T-helper 17 cell (primary cell): ENCODE measurements around the gene SEMA3C. TPM values are rescaled to one million over a fixed set of nuclear protein-coding genes. Genes with fewer than 3 reads are reported as not detected.

Source experiments
- ATAC-seq: fragments of 150-1000 bp; cut with Tn5 transposase; 2 replicates; pipeline ENCODE4 v1.10.0; 2021; ENCODE audit warnings: mild to moderate bottlenecking, moderate library complexity
- DNase-seq, 3 donors: peaks; one replicate each; pipeline versions ENCODE4 v3.0.0 to v3.0.0-alpha.2; 2020 to 2021
- H3K9me3 ChIP-seq: one replicate; pipeline ENCODE4 v1.7.0; 2013; ENCODE audit warnings: low read length, mild to moderate bottlenecking; ENCODE audit not compliant: control insufficient read depth, poor library complexity, severe bottlenecking
- H3K27ac Mint-ChIP-seq: one replicate; pipeline ENCODE4 v1.8.0; 2022; ENCODE audit warnings: mild to moderate bottlenecking, moderate library complexity, mixed read lengths
- H3K27me3 Mint-ChIP-seq: one replicate; pipeline ENCODE4 v1.8.0; 2022; ENCODE audit warnings: mixed read lengths
- H3K36me3 Mint-ChIP-seq: one replicate; pipeline ENCODE4 v1.8.0; 2022; ENCODE audit warnings: low read depth, mixed read lengths
- H3K4me1 Mint-ChIP-seq: one replicate; pipeline ENCODE4 v1.8.0; 2022; ENCODE audit warnings: mild to moderate bottlenecking, mixed read lengths
- H3K4me3 Mint-ChIP-seq: one replicate; pipeline ENCODE4 v1.8.0; 2022; ENCODE audit warnings: mild to moderate bottlenecking, moderate library complexity, mixed read lengths
- total RNA-seq, 4 donors: library from RNA in 2 of 4; stranded (reverse) in 2 of 4; gene quantifications; one replicate each; pipeline ENCODE4 v1.2.3 and lab custom pipeline; 2022 to 2026

The SEMA3C gene
- total RNA-seq, 2 donors from 2014 or later, result 0.26 to 0.62 TPM

GRCh38 chr7:80830584-80831285, 88.1 kb downstream of the SEMA3C start:
- no peaks in the 10 kb centered on the region for H3K27me3 Mint-ChIP-seq
- H3K27ac Mint-ChIP-seq, result no peak overlapping the region
- no peaks in the 10 kb centered on the region for H3K9me3 ChIP-seq
- no peak for DNase-seq
- H3K4me1 Mint-ChIP-seq, result no peaks in the 10 kb centered on the region
- no peak overlapping the region for H3K4me3 Mint-ChIP-seq
- ATAC-seq, result no peak
- H3K36me3 Mint-ChIP-seq, result no peaks in the 10 kb centered on the region

- Mint-ChIP-seq H3K27me3 (no peaks in the 10 kb centered on the region), H3K36me3 (no peaks in the 10 kb centered on the region)
- no peak for ATAC-seq
Measured at GRCh38 chr7:80830010-80830409, 88.8 kb downstream of the SEMA3C start.

GRCh38 chr7:80829527-80829926, 89.3 kb downstream of the SEMA3C start:
- Mint-ChIP-seq H3K4me3 (no peak overlapping the region), H3K4me1 (no peaks in the 10 kb centered on the region), H3K27me3 (no peaks in the 10 kb centered on the region), H3K27ac (no peak overlapping the region), H3K36me3 (no peaks in the 10 kb centered on the region)
- DNase-seq, result no peak
- ATAC-seq, result no peak
- no peaks in the 10 kb centered on the region for H3K9me3 ChIP-seq

More at GRCh38 chr7:80830010-80830409, 88.8 kb downstream of the SEMA3C start:
- Mint-ChIP-seq H3K4me3 (no peak overlapping the region), H3K4me1 (no peaks in the 10 kb centered on the region), H3K27ac (no peak overlapping the region)
- no peak for DNase-seq
- no peaks in the 10 kb centered on the region for H3K9me3 ChIP-seq

GRCh38 chr7:80827239-80827633, 91.6 kb downstream of the SEMA3C start:
- H3K4me3 Mint-ChIP-seq, result no peak overlapping the region
- DNase-seq, result no peak
- no peaks in the 10 kb centered on the region for H3K4me1 Mint-ChIP-seq
- ATAC-seq, result no peak
- H3K27ac Mint-ChIP-seq, result no peak overlapping the region
- no peaks in the 10 kb centered on the region for H3K27me3 Mint-ChIP-seq
- no peaks in the 10 kb centered on the region for H3K9me3 ChIP-seq
- no peaks in the 10 kb centered on the region for H3K36me3 Mint-ChIP-seq

- Mint-ChIP-seq H3K27ac (no peak overlapping the region), H3K36me3 (no peaks in the 10 kb centered on the region), H3K27me3 (no peaks in the 10 kb centered on the region), H3K4me3 (no peak overlapping the region), H3K4me1 (no peaks in the 10 kb centered on the region)
- ATAC-seq (no peak), DNase-seq (no peak)
- H3K9me3 ChIP-seq, result no peaks in the 10 kb centered on the region
Measured at GRCh38 chr7:80826520-80827238, 92.2 kb downstream of the SEMA3C start.

GRCh38 chr7:80825499-80825898, 93.4 kb downstream of the SEMA3C start:
- no peaks in the 10 kb centered on the region for H3K27me3 Mint-ChIP-seq
- H3K36me3 Mint-ChIP-seq, result no peaks in the 10 kb centered on the region
- ATAC-seq (no peak), DNase-seq (no peak)
- no peak overlapping the region for H3K4me3 Mint-ChIP-seq
- no peaks in the 10 kb centered on the region for H3K4me1 Mint-ChIP-seq
- no peak overlapping the region for H3K27ac Mint-ChIP-seq
- H3K9me3 ChIP-seq, result no peaks in the 10 kb centered on the region

- H3K27ac Mint-ChIP-seq, result no peak overlapping the region
- H3K27me3 Mint-ChIP-seq, result no peaks in the 10 kb centered on the region
- no peak overlapping the region for H3K4me3 Mint-ChIP-seq
- H3K36me3 Mint-ChIP-seq, result no peaks in the 10 kb centered on the region
- ATAC-seq (no peak), DNase-seq (no peak)
- H3K9me3 ChIP-seq, result no peaks in the 10 kb centered on the region
- H3K4me1 Mint-ChIP-seq, result no peaks in the 10 kb centered on the region
Measured at GRCh38 chr7:80824253-80824652, 94.6 kb downstream of the SEMA3C start.

GRCh38 chr7:80823057-80823456, 95.8 kb downstream of the SEMA3C start:
- H3K27ac Mint-ChIP-seq, result no peak overlapping the region
- H3K4me1 Mint-ChIP-seq, result no peaks in the 10 kb centered on the region
- H3K4me3 Mint-ChIP-seq, result no peak overlapping the region
- H3K9me3 ChIP-seq, result no peaks in the 10 kb centered on the region
- H3K27me3 Mint-ChIP-seq, result no peaks in the 10 kb centered on the region
- no peak for DNase-seq
- no peak for ATAC-seq
- no peaks in the 10 kb centered on the region for H3K36me3 Mint-ChIP-seq

- no peaks in the 10 kb centered on the region for H3K9me3 ChIP-seq
- Mint-ChIP-seq H3K27ac (no peak overlapping the region), H3K4me1 (no peaks in the 10 kb centered on the region), H3K36me3 (no peaks in the 10 kb centered on the region), H3K4me3 (no peak overlapping the region), H3K27me3 (no peaks in the 10 kb centered on the region)
- DNase-seq (no peak), ATAC-seq (no peak)
Measured at GRCh38 chr7:80821771-80822319, 97.0 kb downstream of the SEMA3C start.

- Mint-ChIP-seq H3K36me3 (no peaks in the 10 kb centered on the region), H3K4me1 (no peaks in the 10 kb centered on the region), H3K27me3 (no peaks in the 10 kb centered on the region), H3K27ac (no peak overlapping the region), H3K4me3 (no peak overlapping the region)
- no peaks in the 10 kb centered on the region for H3K9me3 ChIP-seq
- no peak for ATAC-seq
- DNase-seq, result no peak
Measured at GRCh38 chr7:80819503-80819902, 99.3 kb downstream of the SEMA3C start.

- Mint-ChIP-seq H3K27me3 (no peaks in the 10 kb centered on the region), H3K4me1 (no peaks in the 10 kb centered on the region), H3K27ac (no peak overlapping the region), H3K36me3 (no peaks in the 10 kb centered on the region), H3K4me3 (no peak overlapping the region)
- no peak for ATAC-seq
- no peak for DNase-seq
- no peaks in the 10 kb centered on the region for H3K9me3 ChIP-seq
Measured at GRCh38 chr7:80818181-80818580, 100.7 kb downstream of the SEMA3C start.

GRCh38 chr7:80816806-80817205, 102.0 kb downstream of the SEMA3C start:
- Mint-ChIP-seq H3K27me3 (no peaks in the 10 kb centered on the region), H3K27ac (no peak overlapping the region), H3K4me3 (no peak overlapping the region), H3K4me1 (no peaks in the 10 kb centered on the region), H3K36me3 (no peaks in the 10 kb centered on the region)
- ATAC-seq (no peak), DNase-seq (no peak)
- no peaks in the 10 kb centered on the region for H3K9me3 ChIP-seq

GRCh38 chr7:80815733-80816132, 103.1 kb downstream of the SEMA3C start:
- Mint-ChIP-seq H3K27ac (no peak overlapping the region), H3K27me3 (no peaks in the 10 kb centered on the region), H3K4me1 (no peaks in the 10 kb centered on the region), H3K4me3 (no peak overlapping the region), H3K36me3 (no peaks in the 10 kb centered on the region)
- no peak for ATAC-seq
- no peak for DNase-seq
- H3K9me3 ChIP-seq, result no peaks in the 10 kb centered on the region

- H3K9me3 ChIP-seq, result no peaks in the 10 kb centered on the region
- Mint-ChIP-seq H3K36me3 (no peaks in the 10 kb centered on the region), H3K4me3 (no peak overlapping the region), H3K4me1 (no peaks in the 10 kb centered on the region), H3K27ac (no peak overlapping the region), H3K27me3 (no peaks in the 10 kb centered on the region)
- no peak for DNase-seq
- ATAC-seq, result no peak
Measured at GRCh38 chr7:80809545-80809944, 109.3 kb downstream of the SEMA3C start.
